HepG2 (cell line): ENCODE results near the gene SLC25A44. TPM values are rescaled to one million over a fixed set of nuclear protein-coding genes. Genes with fewer than 3 reads are reported as not detected.

Experiments
- DMTF1 ChIP-seq: sonication (generic); formaldehyde crosslinking; IDR thresholded peaks from 2 replicates; pipeline ENCODE4 v1.4.0; 2020; ENCODE audit warnings: mild to moderate bottlenecking, missing genetic modification reagents
- FOXO4 ChIP-seq: sonication (generic); formaldehyde crosslinking; conservative IDR thresholded peaks from 2 replicates; pipeline ENCODE4 v1.8.1; 2023; ENCODE audit warnings: missing genetic modification reagents
- FUBP1 ChIP-seq: sonication (generic); formaldehyde crosslinking; IDR thresholded peaks from 2 replicates; pipeline ENCODE4 v1.5.1; 2020; ENCODE audit warnings: missing genetic modification reagents, mild to moderate bottlenecking, borderline replicate concordance
- MTERF4 ChIP-seq: sonication (generic); formaldehyde crosslinking; IDR thresholded peaks from 2 replicates; pipeline ENCODE4 v1.8.0; 2023; ENCODE audit warnings: mild to moderate bottlenecking, missing genetic modification reagents
- NFKBIZ ChIP-seq: IDR thresholded peaks from 2 replicates; pipeline ENCODE4 v1.6.1; 2018; ENCODE audit warnings: missing genetic modification reagents, missing compliant biosample characterization
- ONECUT2 ChIP-seq: sonication (generic); formaldehyde crosslinking; IDR thresholded peaks from 2 replicates; pipeline ENCODE4 v1.4.0; 2020; ENCODE audit warnings: missing genetic modification reagents
- PBX3 ChIP-seq: sonication (generic); formaldehyde crosslinking; IDR thresholded peaks from 2 replicates; pipeline ENCODE4 v1.8.1; 2023; ENCODE audit warnings: missing genetic modification reagents, inconsistent platforms, borderline replicate concordance
- RAD51 ChIP-seq: fragments of 450-650 bp; IDR thresholded peaks from 2 replicates; pipeline ENCODE4 v1.6.1; 2016; ENCODE audit warnings: borderline replicate concordance
- ZHX1 ChIP-seq: sonication (generic); formaldehyde crosslinking; IDR thresholded peaks from 2 replicates; pipeline ENCODE4 v1.8.1; 2022; ENCODE audit warnings: low read depth, mild to moderate bottlenecking, missing genetic modification reagents
- ZNF292 ChIP-seq: sonication (generic); formaldehyde crosslinking; IDR thresholded peaks from 2 replicates; pipeline ENCODE4 v1.8.1; 2022; ENCODE audit warnings: mild to moderate bottlenecking, low read depth, missing genetic modification reagents, borderline replicate concordance
- ZNF44 ChIP-seq: sonication (generic); formaldehyde crosslinking; IDR thresholded peaks from 2 replicates; pipeline ENCODE4 v1.5.1; 2020; ENCODE audit warnings: mild to moderate bottlenecking, missing genetic modification reagents
- ZNF512B ChIP-seq: sonication (generic); formaldehyde crosslinking; IDR thresholded peaks from 2 replicates; pipeline ENCODE4 v1.5.1; 2020; ENCODE audit warnings: missing genetic modification reagents, mild to moderate bottlenecking, borderline replicate concordance
- ZNF615 ChIP-seq: sonication (generic); formaldehyde crosslinking; IDR thresholded peaks from 2 replicates; pipeline ENCODE4 v1.5.0; 2020; ENCODE audit warnings: mild to moderate bottlenecking, missing genetic modification reagents, borderline replicate concordance
- polyA plus RNA-seq, 8 experiments: library from polyadenylated mRNA; depleted of rRNA in 3 of 8; stranded (reverse) in 7 of 8; unstranded in 1 of 8; fragments of >200 nt; fragmentation: Illumina TruSeq in 4 of 8; extraction: Trizol in 4 of 8; gene quantifications; 2 replicates each; pipeline versions ENCODE4 v1.2.1 to v1.2.3, GENCODE V29; 2011 to 2016; ENCODE audit warnings: low read depth in 4 of 8, missing spikeins in 1 of 8, mixed read lengths in 1 of 8; ENCODE audit not compliant: insufficient read depth in 1 of 8
- total RNA-seq, 5 experiments: library from RNA; depleted of rRNA; stranded (reverse); fragments of >200 nt; fragmentation: Illumina TruSeq; extraction: Trizol; gene quantifications; 2 replicates each; pipeline ENCODE4 v1.2.3, GENCODE V29; 2016; ENCODE audit warnings: low read depth in 1 of 5

SLC25A44 gene
- total and polyA plus RNA-seq, 2 of the 13 experiments (the other 11 are each of a cell fraction or from before 2014, with no cell fraction given), result 10.7 to 13.4 TPM

GRCh38 chr1:156212833-156213643, 19.1 kb downstream of the SLC25A44 start, which contains the start of gene PMF1 (continued):
- no peak for TF ChIP-seq ZNF292 (CRISPR knock-in tag)
- no peak for TF ChIP-seq FOXO4 (CRISPR knock-in tag)
- TF ChIP-seq ONECUT2, result 0 out of 2 replicates have a peak, but pooled peaks have one; percentile 1
- peak; percentile 97 for TF ChIP-seq ZHX1 (CRISPR knock-in tag)
- TF ChIP-seq MTERF4 (CRISPR knock-in tag), result no peak
- TF ChIP-seq ZNF512B (CRISPR knock-in tag), result no peak
- TF ChIP-seq RAD51, result no peak
- no peak for TF ChIP-seq NFKBIZ
- TF ChIP-seq DMTF1, result no peak
- no peak for TF ChIP-seq ZNF44 (CRISPR knock-in tag)
- TF ChIP-seq FUBP1 (CRISPR knock-in tag), result no peak
- TF ChIP-seq PBX3 (CRISPR knock-in tag), result no peak
- no peak for TF ChIP-seq ZNF615 (CRISPR knock-in tag)
